GM18505 (cell line): ENCODE results near the gene CCNH.

Experiments
- ATAC-seq: cut with Tn5 transposase; IDR thresholded peaks from one replicate; pipeline ENCODE4 v1.9.1; 2021; ENCODE audit not compliant: unreplicated experiment
- POLR2A ChIP-seq: IDR thresholded peaks from 4 replicates; pipeline ENCODE4 v1.6.1; 2011; ENCODE audit warnings: borderline replicate concordance; ENCODE audit not compliant: insufficient read depth, insufficient read length; ENCODE audit errors: extremely low read depth

The CCNH gene

DNA sequence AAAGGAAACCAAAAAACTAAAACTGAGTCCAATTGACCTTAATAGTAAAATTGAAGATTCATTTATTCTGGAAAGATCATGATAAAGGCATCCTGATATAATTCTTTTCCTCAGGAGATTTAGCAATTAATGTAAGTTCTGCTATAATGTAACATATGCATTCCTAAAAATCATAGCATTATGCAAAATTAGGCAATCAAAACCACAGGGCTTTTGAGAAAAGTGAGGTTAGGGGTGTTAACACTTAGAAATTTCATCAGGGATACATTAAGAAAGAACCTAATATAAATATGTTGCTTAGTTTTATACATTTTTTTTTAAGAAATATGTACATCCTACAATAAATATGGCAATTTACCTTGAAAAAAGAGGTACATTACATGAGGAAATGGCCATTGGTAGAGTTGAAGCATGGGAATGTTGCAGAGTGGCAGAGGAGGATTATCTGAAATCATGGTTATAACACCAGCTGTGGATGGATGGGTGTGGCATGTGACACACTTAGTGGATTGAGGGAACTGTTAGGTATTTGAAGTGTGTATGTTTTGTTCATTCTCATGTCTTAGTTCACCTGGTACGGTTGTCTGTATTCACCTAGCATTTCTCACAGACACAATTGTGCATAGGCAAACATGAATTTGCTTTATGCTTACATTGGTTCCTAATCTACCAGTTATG, 51.1 kb downstream of the CCNH start:
- no peak for TF ChIP-seq POLR2A
- ATAC-seq, result no peak

DNA sequence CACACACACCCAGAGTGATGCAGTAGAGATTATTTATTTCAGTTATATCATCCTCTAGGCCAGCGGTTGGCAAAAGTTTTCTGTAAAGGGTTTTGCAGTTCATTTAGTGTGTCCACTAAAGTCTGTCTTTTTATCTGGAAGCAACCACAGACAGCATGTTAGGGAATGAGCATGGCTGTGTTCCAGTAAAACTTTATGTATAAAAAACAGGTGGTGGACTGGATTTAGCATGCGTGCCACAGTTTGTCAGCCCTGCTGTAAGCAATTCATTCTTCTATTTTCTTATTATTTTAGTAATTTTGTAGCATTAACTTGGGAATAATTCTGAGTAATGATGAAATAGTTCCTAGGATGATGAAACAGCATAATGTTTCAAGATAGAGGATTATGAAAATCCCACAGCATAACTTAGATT, 51.7 kb downstream of the CCNH start:
- no peak for TF ChIP-seq POLR2A
- no peak for ATAC-seq

DNA sequence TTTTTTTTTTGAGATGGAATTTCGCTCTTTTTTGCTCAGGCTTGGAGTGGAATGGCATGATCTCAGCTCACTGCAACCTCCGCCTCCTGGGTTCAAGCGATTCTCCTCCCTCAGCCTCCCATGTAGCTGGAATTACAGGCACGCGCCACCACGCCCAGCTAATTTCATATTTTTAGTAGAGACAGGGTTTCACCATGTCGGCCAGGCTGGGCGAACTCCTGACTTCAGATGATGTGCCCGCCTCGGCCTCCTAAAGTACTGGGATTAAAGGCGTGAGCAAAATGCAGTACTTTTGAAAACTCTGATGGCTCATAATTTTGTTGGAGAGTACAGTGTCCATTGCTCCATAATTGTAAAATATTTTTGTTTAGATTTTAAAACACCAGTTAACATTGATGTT, 52.6 kb downstream of the CCNH start:
- TF ChIP-seq POLR2A, result no peak
- no peak for ATAC-seq

DNA sequence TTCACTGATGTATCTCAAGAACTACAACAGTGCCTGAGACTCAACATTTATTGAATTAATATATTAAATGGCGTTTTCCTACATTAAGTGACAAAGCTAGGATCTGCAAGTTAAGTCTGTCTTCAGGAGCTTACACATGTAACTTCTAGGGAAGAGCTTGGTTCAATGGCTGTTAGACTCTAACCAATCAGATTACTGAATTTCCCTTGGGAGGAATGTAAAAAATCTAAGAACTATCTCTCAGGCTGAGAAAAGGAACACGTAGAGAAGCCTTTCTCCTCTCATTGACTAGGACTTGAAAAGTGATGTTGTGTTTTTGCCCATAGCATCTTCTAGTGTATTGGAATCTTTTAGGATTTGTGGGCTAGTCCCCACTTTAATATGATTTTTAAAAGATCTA, 53.6 kb downstream of the CCNH start:
- TF ChIP-seq POLR2A, result no peak
- ATAC-seq, result no peak

DNA sequence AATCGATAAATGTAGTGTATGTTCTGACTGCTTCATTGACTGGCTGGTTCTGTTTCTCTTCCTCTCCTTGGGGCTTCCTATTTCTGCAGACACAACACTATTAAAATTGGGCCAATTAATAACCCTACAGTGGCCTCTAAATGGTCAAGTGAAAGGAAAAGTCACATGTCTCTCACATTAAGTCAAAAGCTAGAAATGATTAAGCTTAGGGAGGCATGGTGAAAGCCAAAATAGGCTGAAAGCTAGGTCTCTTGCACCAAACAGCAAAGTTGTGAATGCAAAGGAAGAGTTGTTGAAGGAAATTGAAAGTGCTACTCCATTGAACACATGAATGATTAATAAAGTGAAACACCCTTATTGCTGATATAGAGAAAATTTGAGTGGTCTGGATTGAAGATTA, 58.2 kb downstream of the CCNH start:
- no peak for TF ChIP-seq POLR2A
- ATAC-seq, result peak; percentile 80

DNA sequence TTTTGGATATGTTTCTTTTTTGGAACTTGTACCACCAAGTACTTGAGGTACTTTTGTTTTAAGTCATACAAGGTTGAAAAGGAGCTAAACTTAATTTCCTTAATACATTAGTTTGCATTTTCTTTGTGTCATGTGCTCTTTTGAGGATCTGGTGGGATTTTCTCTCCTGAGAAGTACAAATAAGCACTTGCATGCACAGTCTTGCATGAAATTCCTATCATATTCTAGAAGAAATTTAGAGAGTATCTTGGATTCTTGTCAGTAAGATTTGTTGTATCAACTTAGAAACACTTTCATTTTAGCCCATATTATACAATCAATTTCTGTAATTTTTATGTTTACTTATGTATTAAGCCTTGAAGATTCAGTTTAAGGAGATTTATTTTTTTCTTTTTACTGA, 64.9 kb downstream of the CCNH start:
- no peak for TF ChIP-seq POLR2A
- no peak for ATAC-seq

DNA sequence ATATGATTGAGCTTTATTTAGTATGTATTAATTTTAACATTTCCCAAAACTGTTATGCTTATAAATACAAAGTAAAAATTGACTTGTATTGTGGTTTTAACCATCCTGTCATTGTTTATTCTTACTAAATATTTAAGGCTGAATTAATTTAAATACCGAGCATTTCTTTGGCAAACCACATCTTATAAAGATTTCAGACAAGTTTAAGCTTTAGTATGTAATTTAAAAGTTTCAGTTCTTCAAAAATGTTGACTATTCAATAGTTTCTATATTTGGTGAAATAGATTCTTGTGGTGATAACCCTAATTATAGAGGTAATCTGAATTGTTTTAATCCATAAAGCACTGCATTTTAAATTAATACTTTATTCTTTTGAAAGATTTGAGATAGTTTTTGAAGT, 65.5 kb downstream of the CCNH start:
- no peak for ATAC-seq
- TF ChIP-seq POLR2A, result no peak
